Measurements from ENCODE around the gene CFAP410. TPM values are rescaled to one million over a fixed set of nuclear protein-coding genes. Genes with fewer than 3 reads are reported as not detected.

The CFAP410 gene
- total RNA-seq, 1 donor from 2014 or later: 10.4 TPM

GRCh38 chr21:44383216-44383615 is 44.0 kb upstream of the CFAP410 start:
- Mint-ChIP-seq H3K27ac (ENCODE audit: unreplicated experiment) (no peak overlapping the region), H3K4me1 (ENCODE audit: low read depth, unreplicated experiment) (no peaks in the 10 kb centered on the region)
- TF ChIP-seq CTCF (IDR thresholded peaks at IDR 0.05; ENCODE audit: insufficient read depth, low read depth, low read length): no peak
- TF ChIP-seq EZH2 (IDR thresholded peaks at IDR 0.05; ENCODE audit: insufficient read depth, low read length): no peak

DNA sequence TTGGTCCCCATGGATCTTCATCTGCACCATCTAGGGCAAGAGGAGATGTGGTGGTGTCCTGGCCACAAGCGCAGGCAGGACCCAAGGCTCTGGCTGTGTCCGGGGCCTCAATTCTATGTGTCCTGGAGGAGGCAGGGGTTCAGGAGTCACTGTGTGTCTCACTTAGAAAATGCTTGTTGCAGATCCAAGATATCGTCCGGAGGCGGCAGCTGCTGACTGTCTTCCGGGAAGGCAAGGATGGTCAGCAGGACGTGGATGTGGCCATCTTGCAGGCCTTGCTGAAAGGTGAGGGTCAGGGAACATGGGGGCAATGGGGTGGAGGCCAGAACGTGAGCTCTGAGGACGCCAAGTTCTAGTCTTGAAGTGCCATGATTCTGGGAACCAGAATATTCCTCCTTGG is 43.3 kb upstream of the CFAP410 start:
- no peak for DNase-seq (ENCODE audit: low read depth)
- H3K4me3 ChIP-seq (ENCODE audit: insufficient read depth, low read depth, low read length): no peak overlapping the region

More at GRCh38 chr21:44383216-44383615, 44.0 kb upstream of the CFAP410 start:
- no peak overlapping the region for H2AFZ ChIP-seq (ENCODE audit: low read depth, low read length)
- peaks cover 2% of the 10 kb centered on the region for H3K27me3 ChIP-seq (ENCODE audit: insufficient read depth, low read length)
- FAIRE-seq: no peak
- peaks cover 46% of the 10 kb centered on the region for H3K27me3 Mint-ChIP-seq (ENCODE audit: low read depth, unreplicated experiment)
- no peaks in the 10 kb centered on the region for H3K79me2 ChIP-seq (ENCODE audit: insufficient read depth, low read length)
- no peak overlapping the region for H3K27ac ChIP-seq (ENCODE audit: low read depth, low read length)
- no peak for DNase-seq (ENCODE audit: low read depth)
- H3K9ac ChIP-seq (ENCODE audit: low read length): no peak overlapping the region
- no peaks in the 10 kb centered on the region for H4K20me1 ChIP-seq (ENCODE audit: insufficient read depth, low read length)
- H3K9me3 ChIP-seq (ENCODE audit: insufficient read depth, low read depth, low read length): no peaks in the 10 kb centered on the region
- no peaks in the 10 kb centered on the region for H3K36me3 ChIP-seq (ENCODE audit: insufficient read depth, low read length)
- H3K4me2 ChIP-seq (ENCODE audit: low read length): no peak overlapping the region
- peaks cover 35% of the 10 kb centered on the region for H3K9me3 Mint-ChIP-seq (ENCODE audit: unreplicated experiment)
- H3K4me3 ChIP-seq (ENCODE audit: insufficient read depth, low read depth, low read length): no peak overlapping the region
- peaks cover 2% of the 10 kb centered on the region for H3K36me3 Mint-ChIP-seq (ENCODE audit: low read depth, unreplicated experiment)
- H3K4me3 Mint-ChIP-seq (ENCODE audit: unreplicated experiment): no peak overlapping the region
- H3K4me1 ChIP-seq (ENCODE audit: insufficient read depth, low read length): no peaks in the 10 kb centered on the region

More for the DNA sequence above, 43.3 kb upstream of the CFAP410 start:
- no peaks in the 10 kb centered on the region for H3K9me3 ChIP-seq (ENCODE audit: insufficient read depth, low read depth, low read length)
- H3K79me2 ChIP-seq (ENCODE audit: insufficient read depth, low read length): no peaks in the 10 kb centered on the region
- H3K4me1 Mint-ChIP-seq (ENCODE audit: low read depth, unreplicated experiment): no peaks in the 10 kb centered on the region
- no peak overlapping the region for H2AFZ ChIP-seq (ENCODE audit: low read depth, low read length)
- peaks cover 30% of the 10 kb centered on the region for H3K9me3 Mint-ChIP-seq (ENCODE audit: unreplicated experiment)
- no peaks in the 10 kb centered on the region for H3K4me1 ChIP-seq (ENCODE audit: insufficient read depth, low read length)
- H3K9ac ChIP-seq (ENCODE audit: low read length): no peak overlapping the region
- TF ChIP-seq EZH2 (IDR thresholded peaks at IDR 0.05; ENCODE audit: insufficient read depth, low read length) (no peak), CTCF (IDR thresholded peaks at IDR 0.05; ENCODE audit: insufficient read depth, low read depth, low read length) (no peak)
- peaks cover 42% of the 10 kb centered on the region for H3K27me3 Mint-ChIP-seq (ENCODE audit: low read depth, unreplicated experiment)
- H3K4me2 ChIP-seq (ENCODE audit: low read length): no peak overlapping the region
- peaks cover 2% of the 10 kb centered on the region for H3K36me3 Mint-ChIP-seq (ENCODE audit: low read depth, unreplicated experiment)
- no peak overlapping the region for H3K27ac ChIP-seq (ENCODE audit: low read depth, low read length)
- no peaks in the 10 kb centered on the region for H3K36me3 ChIP-seq (ENCODE audit: insufficient read depth, low read length)
- H3K27ac Mint-ChIP-seq (ENCODE audit: unreplicated experiment): no peak overlapping the region
- H4K20me1 ChIP-seq (ENCODE audit: insufficient read depth, low read length): no peaks in the 10 kb centered on the region
- H3K4me3 Mint-ChIP-seq (ENCODE audit: unreplicated experiment): no peak overlapping the region
- FAIRE-seq: no peak
- H3K27me3 ChIP-seq (ENCODE audit: insufficient read depth, low read length): peaks cover 2% of the 10 kb centered on the region

Data from astrocyte (in vitro differentiated cells and primary cell).